Neural progenitor cell (in vitro differentiated cells): ENCODE results near the gene MACROD1.

ENCODE experiments used
- EZH2 ChIP-seq: fragments of 200-600 bp; sonication (generic); IDR thresholded peaks from 2 replicates; pipeline ENCODE4 v1.6.1; 2017; ENCODE audit warnings: antibody characterized with exemption, mild to moderate bottlenecking, moderate library complexity
- EZH2phosphoT487 ChIP-seq: fragments of 200-600 bp; sonication (generic); IDR thresholded peaks from 2 replicates; pipeline ENCODE4 v1.6.1; 2017; ENCODE audit warnings: antibody characterized with exemption
- TF ChIP-seq, protein P1 (sequence below): fragments of 200-600 bp; sonication (generic); IDR thresholded peaks from 2 replicates; pipeline ENCODE4 v1.5.1; 2017; ENCODE audit warnings: antibody characterized with exemption, mild to moderate bottlenecking

DNA sequence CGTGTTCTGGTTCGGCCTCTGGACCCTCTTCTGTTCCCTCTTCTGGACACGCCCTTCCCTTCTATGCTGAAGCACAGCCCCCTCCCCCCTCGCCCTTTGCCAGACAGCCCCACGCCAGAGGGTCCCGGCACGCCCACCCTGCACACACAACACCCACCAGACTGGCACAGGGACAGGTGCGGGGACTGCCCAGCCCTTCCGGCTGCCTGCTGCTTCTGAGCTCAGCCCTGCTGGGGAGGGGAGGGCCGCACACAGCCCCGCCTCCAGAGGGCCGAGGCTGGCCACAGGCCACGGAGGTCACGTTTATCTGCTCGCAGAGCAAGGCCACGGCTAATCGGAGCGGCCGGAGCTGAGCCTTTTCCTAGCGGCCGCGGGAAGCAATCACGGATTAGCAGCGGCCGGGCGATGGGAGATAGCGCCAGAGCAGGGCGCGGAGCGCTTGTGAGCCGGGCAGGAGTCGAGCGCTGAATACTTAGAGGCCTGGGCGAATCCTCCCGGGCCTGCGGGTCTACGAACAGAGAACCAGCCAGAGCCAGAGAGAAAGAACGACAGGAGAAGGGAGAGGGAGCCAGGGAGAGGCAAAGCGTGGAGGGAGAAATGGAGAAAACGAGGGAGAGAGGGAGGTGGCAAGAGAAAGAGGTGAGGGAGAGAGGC is 158.2 kb downstream of the MACROD1 start:
- TF ChIP-seq, protein P1, sequence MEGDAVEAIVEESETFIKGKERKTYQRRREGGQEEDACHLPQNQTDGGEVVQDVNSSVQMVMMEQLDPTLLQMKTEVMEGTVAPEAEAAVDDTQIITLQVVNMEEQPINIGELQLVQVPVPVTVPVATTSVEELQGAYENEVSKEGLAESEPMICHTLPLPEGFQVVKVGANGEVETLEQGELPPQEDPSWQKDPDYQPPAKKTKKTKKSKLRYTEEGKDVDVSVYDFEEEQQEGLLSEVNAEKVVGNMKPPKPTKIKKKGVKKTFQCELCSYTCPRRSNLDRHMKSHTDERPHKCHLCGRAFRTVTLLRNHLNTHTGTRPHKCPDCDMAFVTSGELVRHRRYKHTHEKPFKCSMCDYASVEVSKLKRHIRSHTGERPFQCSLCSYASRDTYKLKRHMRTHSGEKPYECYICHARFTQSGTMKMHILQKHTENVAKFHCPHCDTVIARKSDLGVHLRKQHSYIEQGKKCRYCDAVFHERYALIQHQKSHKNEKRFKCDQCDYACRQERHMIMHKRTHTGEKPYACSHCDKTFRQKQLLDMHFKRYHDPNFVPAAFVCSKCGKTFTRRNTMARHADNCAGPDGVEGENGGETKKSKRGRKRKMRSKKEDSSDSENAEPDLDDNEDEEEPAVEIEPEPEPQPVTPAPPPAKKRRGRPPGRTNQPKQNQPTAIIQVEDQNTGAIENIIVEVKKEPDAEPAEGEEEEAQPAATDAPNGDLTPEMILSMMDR, result peak; percentile 42
- TF ChIP-seq EZH2phosphoT487 (peak; percentile 42), EZH2 (peak; percentile 34)
